Endothelial cell of umbilical vein (primary cell): ENCODE measurements around the gene COL28A1. TPM values are rescaled to one million over a fixed set of nuclear protein-coding genes. Genes with fewer than 3 reads are reported as not detected.

Experiments used
- BruUV-seq: library from RNA; stranded (reverse); fragments of 400-500 nt; replicated peaks from 2 replicates; lab custom pipeline; 2021; lab: Mats Ljungman, UMichigan
- CTCF ChIA-PET: fragments of 300-600, 350-600 bp; sonication (Branson Sonifier 250); formaldehyde crosslinking; loops from one replicate; lab custom pipeline; 2021; ENCODE audit warnings: antibody characterized with exemption, inconsistent platforms; lab: Charles Lee
- POLR2A ChIA-PET: fragments of 300-600, 350-600 bp; sonication (Branson Sonifier 250); formaldehyde crosslinking; loops from one replicate; lab custom pipeline; 2021; ENCODE audit warnings: antibody characterized with exemption, inconsistent platforms; lab: Charles Lee
- DNase-seq: peaks from one replicate; pipeline ENCODE4 v3.0.0-alpha.2; 2011; ENCODE audit warnings: low read depth, low spot score
- FAIRE-seq: peaks from 2 replicates; lab custom pipeline; 2011; peaks lifted over from hg19 to GRCh38; lab: Jason Lieb, UNC
- H2AFZ ChIP-seq: 2 replicates; pipeline ENCODE4 v1.6.0; 2012; ENCODE audit warnings: low read depth, low read length, control low read depth, inconsistent platforms
- H3K27ac ChIP-seq: 2 replicates; pipeline ENCODE4 v1.5.1; 2011; ENCODE audit warnings: low read depth, mild to moderate bottlenecking, control low read depth, low read length, moderate library complexity; ENCODE audit not compliant: insufficient read depth
- H3K27me3 ChIP-seq, 2 experiments: 2 replicates each; pipeline versions ENCODE4 v1.6.0 to v1.6.1; 2011; ENCODE audit warnings: low read length in 2 of 2, mixed read lengths in 1 of 2; ENCODE audit not compliant: control insufficient read depth in 2 of 2, insufficient read depth in 2 of 2
- H3K36me3 ChIP-seq, 2 experiments: 2 replicates in 1 of 2; 3 replicates in 1 of 2; pipeline ENCODE4 v1.5.1; 2011; ENCODE audit warnings: low read length in 2 of 2, mild to moderate bottlenecking in 1 of 2, moderate library complexity in 1 of 2; ENCODE audit not compliant: control insufficient read depth in 2 of 2, insufficient read depth in 2 of 2; ENCODE audit errors: extremely low read depth in 1 of 2
- H3K4me1 ChIP-seq: 3 replicates; pipeline ENCODE4 v1.5.1; 2011; ENCODE audit warnings: mild to moderate bottlenecking, low read length; ENCODE audit not compliant: control insufficient read depth, insufficient read depth; ENCODE audit errors: extremely low read depth
- H3K4me2 ChIP-seq: 2 replicates; pipeline ENCODE4 v1.6.1; 2011; ENCODE audit warnings: low read length, control low read depth, mixed read lengths; ENCODE audit not compliant: insufficient read depth
- H3K4me3 ChIP-seq, 3 experiments: fragments of 200-600 bp in 1 of 3; sonication (generic), shearing (Covaris generic) in 1 of 3; replicated peaks in 1 of 3; 2 replicates each; pipeline ENCODE4 v1.5.1; 2011 to 2016; ENCODE audit warnings: control low read depth in 3 of 3, low read length in 3 of 3, mild to moderate bottlenecking in 2 of 3, inconsistent platforms in 1 of 3, low read depth in 1 of 3, moderate library complexity in 1 of 3; ENCODE audit not compliant: insufficient read depth in 1 of 3
- H3K79me2 ChIP-seq: 2 replicates; pipeline ENCODE4 v1.6.0; 2012; ENCODE audit warnings: low read length, inconsistent platforms; ENCODE audit not compliant: control insufficient read depth, insufficient read depth
- H3K9ac ChIP-seq: replicated peaks from 2 replicates; pipeline ENCODE3; 2011; ENCODE audit warnings: low read length, control low read depth; ENCODE audit not compliant: insufficient read depth; ENCODE audit errors: extremely low read depth
- H3K9me1 ChIP-seq: replicated peaks from 3 replicates; pipeline ENCODE4 v1.6.0; 2011; ENCODE audit warnings: mild to moderate bottlenecking, low read length; ENCODE audit not compliant: control insufficient read depth, insufficient read depth; ENCODE audit errors: extremely low read depth
- H3K9me3 ChIP-seq: replicated peaks from 2 replicates; pipeline ENCODE4 v1.5.1; 2012; ENCODE audit warnings: low read length, inconsistent platforms; ENCODE audit not compliant: control insufficient read depth, insufficient read depth
- H4K20me1 ChIP-seq: replicated peaks from 2 replicates; pipeline ENCODE3; 2011; ENCODE audit warnings: mild to moderate bottlenecking, low read length; ENCODE audit not compliant: control insufficient read depth, insufficient read depth; ENCODE audit errors: extremely low read depth
- CTCF ChIP-seq, 2 donors: IDR thresholded peaks; 1 replicate in 1 of 2; 2 replicates in 1 of 2; pipeline ENCODE4 v1.5.1; 2011; ENCODE audit warnings: low read length in 2 of 2, mild to moderate bottlenecking in 2 of 2, moderate library complexity in 2 of 2, control low read depth in 1 of 2, inconsistent platforms in 1 of 2, low read depth in 1 of 2; ENCODE audit not compliant: insufficient read depth in 1 of 2; ENCODE audit errors: extremely low read depth in 1 of 2
- EZH2 ChIP-seq: IDR thresholded peaks from 2 replicates; pipeline ENCODE4 v1.6.1; 2012; ENCODE audit warnings: borderline replicate concordance, low read depth, mild to moderate bottlenecking, moderate library complexity, low read length, inconsistent platforms; ENCODE audit not compliant: severe bottlenecking
- FOS ChIP-seq: IDR thresholded peaks from 2 replicates; pipeline ENCODE4 v1.6.1; 2011; ENCODE audit warnings: mild to moderate bottlenecking, low read length, moderate library complexity, borderline replicate concordance; ENCODE audit not compliant: insufficient read depth
- GATA2 ChIP-seq: IDR thresholded peaks from 2 replicates; pipeline ENCODE4 v1.7.0; 2011; ENCODE audit warnings: low read depth, mild to moderate bottlenecking, moderate library complexity, mixed read lengths, low read length; ENCODE audit not compliant: insufficient read length, insufficient read depth
- JUN ChIP-seq: IDR thresholded peaks from 2 replicates; pipeline ENCODE4 v1.6.1; 2011; ENCODE audit warnings: borderline replicate concordance, low read depth; ENCODE audit not compliant: insufficient read length, insufficient read depth
- MAX ChIP-seq: IDR thresholded peaks from 2 replicates; pipeline ENCODE4 v1.6.1; 2011; ENCODE audit not compliant: insufficient read depth, insufficient read length
- MYC ChIP-seq: IDR thresholded peaks from one replicate; pipeline ENCODE4 v1.6.1; 2011; ENCODE audit warnings: mild to moderate bottlenecking, low read depth, low read length
- POLR2A ChIP-seq: IDR thresholded peaks from 2 replicates; pipeline ENCODE4 v1.6.1; 2012; ENCODE audit warnings: low read depth, mild to moderate bottlenecking, control low read depth, low read length
- POLR2AphosphoS5 ChIP-seq: IDR thresholded peaks from 2 replicates; pipeline ENCODE4 v1.6.1; 2012; ENCODE audit warnings: low read depth, mild to moderate bottlenecking, control low read depth, low read length, moderate library complexity; ENCODE audit not compliant: insufficient read depth
- dilution Hi-C: fragments of 300-500 bp; cut with MboI; formaldehyde crosslinking; loops from one replicate; pipeline ENCODE4 v1.15.0; 2019; ENCODE audit warnings: low sequenced_read_pairs; ENCODE audit not compliant: extremely low pct_ligation_motif_present
- intact Hi-C: fragments of 100-400 bp; cut with micrococcal nuclease; formaldehyde crosslinking; loops from one replicate; pipeline ENCODE4 v1.10.0; 2022
- polyA plus RNA-seq, 4 experiments: library from polyadenylated mRNA; depleted of rRNA in 3 of 4; stranded (reverse) in 3 of 4; unstranded in 1 of 4; fragments of >200 nt; gene quantifications; 2 replicates each; pipeline versions ENCODE4 v1.2.1 to v1.2.3, GENCODE V29; 2011 to 2012; ENCODE audit warnings: missing spikeins in 1 of 4
- total RNA-seq: library from RNA; stranded (reverse); gene quantifications from 2 replicates; pipeline ENCODE4 v1.2.3, GENCODE V29; 2021

COL28A1 gene
- total and polyA plus RNA-seq, 2 donors (not counting 3 experiments of a cell fraction or from before 2014, with no cell fraction given): not detected

- FAIRE-seq: no peak
- intact Hi-C loops: no loop called here
- H3K9ac ChIP-seq: no peak overlapping the region
- no peak overlapping the region for H3K4me3 ChIP-seq
- H3K79me2 ChIP-seq: no peaks in the 10 kb centered on the region
- H3K9me1 ChIP-seq: no peaks in the 10 kb centered on the region
- H2AFZ ChIP-seq: no peak overlapping the region
- no peaks in the 10 kb centered on the region for H3K4me1 ChIP-seq
- CTCF ChIA-PET: interaction anchor here (1.1 kb wide), 1 partner anchor 93 kb away, joined by 3 read pairs; no protein-coding TSS in a partner anchor
- H4K20me1 ChIP-seq: no peaks in the 10 kb centered on the region
- BruUV-seq: no TSS peak
- peaks cover 0 to 2% of the 10 kb centered on the region in 2 experiments for H3K27me3 ChIP-seq
- dilution Hi-C loops: no loop called here
- no peak for DNase-seq
- no peaks in the 10 kb centered on the region for H3K9me3 ChIP-seq
- H3K36me3 ChIP-seq: no peaks in the 10 kb centered on the region
- POLR2A ChIA-PET: no interaction called here
- TF ChIP-seq POLR2AphosphoS5 (no peak), EZH2 (no peak), MYC (no peak), GATA2 (no peak), CTCF (IDR thresholded peaks at IDR 0.05; ENCODE audit: extremely low read depth in 1 of 2, insufficient read depth in 1 of 2, low read depth in 1 of 2, low read length in 2 of 2) (no peak), POLR2A (no peak), FOS (no peak), MAX (no peak), JUN (no peak)
- no peak overlapping the region for H3K4me2 ChIP-seq
- no peak overlapping the region for H3K27ac ChIP-seq
Observed at GRCh38 chr7:7517754-7518153, 17.9 kb downstream of the COL28A1 start.
